ENCODE results near the gene VGLL4.
"Not testable (repeated sequence)": the region's sequence is repeated elsewhere in the genome, so short reads cannot be mapped to it uniquely, and the experiment has no call there.

The VGLL4 gene

DNA sequence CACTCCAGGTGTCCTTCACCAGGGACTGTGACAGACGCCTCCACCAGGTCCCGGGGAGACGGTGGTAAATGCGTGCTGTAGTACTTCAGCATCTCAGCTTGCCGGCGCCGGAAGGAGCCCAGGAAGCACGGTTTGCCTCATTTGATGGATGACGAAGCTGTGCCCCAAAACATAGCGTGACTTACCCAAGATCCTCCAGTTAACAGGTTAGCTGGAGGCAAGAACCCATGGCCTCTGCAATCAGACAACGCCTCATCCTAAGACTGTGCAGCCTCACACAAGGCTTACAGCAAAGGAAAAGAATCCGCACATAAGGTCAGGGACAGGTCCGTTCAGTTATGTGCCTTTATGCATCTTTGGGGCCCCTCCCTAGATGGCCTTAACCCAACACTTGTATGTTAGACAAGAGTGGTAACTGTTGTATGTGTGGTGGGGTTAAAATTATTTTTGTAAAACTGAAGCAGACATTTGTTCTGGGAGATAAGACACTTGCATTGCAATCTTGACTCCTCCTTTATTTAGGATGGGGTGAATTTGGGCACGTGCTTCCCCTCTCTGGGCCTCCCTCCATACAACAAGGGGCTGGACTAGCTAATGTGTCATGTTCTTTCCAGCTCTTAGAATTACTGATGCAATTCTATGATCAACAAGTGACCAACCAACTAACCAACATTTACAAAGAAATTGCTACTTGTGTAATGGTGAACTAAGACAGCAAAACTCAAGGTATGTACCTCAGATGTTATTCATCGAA, 39.4 kb downstream of the VGLL4 start:
- DNase-seq = no peak

GRCh38 chr3:11603628-11604027, 40.1 kb downstream of the VGLL4 start:
- no peak for DNase-seq

DNA sequence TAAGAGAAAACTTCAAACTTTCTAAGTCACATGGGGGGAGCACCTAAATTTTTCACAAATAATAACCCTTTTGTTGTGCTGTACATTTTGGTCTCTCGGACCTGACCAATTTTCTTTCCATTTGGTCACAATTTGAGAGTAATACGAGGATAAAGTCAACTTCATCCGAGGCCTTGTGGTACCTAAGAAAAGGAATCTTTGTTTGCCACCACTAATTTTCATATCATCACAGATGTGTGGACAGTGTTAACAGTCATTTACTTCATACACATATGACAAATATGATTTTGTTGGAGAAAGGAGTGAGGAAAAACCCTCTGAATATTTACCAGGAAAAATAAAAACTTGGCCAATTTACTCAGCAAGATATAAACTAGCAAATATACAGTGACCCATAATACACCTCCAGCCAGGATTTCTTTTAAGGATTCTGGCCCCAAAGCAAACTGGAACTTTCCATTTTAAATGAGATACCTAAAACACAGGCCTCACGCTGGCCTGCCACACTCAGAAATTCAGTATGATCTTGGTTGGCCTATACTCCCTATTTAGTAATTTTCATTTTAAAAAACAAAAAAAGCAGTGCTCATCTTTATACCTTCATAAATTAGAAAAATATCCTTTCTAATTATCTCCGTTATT, 40.7 kb downstream of the VGLL4 start:
- DNase-seq = no peak

- no peak for DNase-seq
These were observed 41.4 kb downstream of the VGLL4 start for GRCh38 chr3:11602239-11602840.

- DNase-seq = no peak
These were observed 42.1 kb downstream of the VGLL4 start for GRCh38 chr3:11601446-11602238.

GRCh38 chr3:11600501-11601282, 43.0 kb downstream of the VGLL4 start:
- DNase-seq = no peak

DNA sequence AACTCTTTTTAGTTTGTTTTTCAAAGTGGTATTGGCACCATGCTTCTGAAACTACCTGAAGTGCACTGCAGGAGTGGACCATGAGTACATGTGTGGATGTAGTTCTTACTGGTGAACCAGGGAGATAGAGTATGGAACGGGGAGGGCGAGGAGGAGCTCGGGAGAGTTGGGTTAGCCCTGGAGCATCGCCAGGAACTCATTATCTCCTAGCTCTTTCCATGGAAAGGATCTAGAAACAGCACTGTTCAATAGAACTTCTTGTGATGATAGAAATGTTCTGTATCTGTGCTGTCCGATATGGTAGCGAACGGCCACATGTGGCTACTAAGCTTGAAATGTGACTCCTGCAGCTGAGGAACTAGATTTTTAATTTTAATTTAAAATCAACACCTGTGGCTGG, 47.3 kb downstream of the VGLL4 start:
- DNase-seq = no peak

- DNase-seq = not testable (repeated sequence)
These were observed 48.7 kb downstream of the VGLL4 start for GRCh38 chr3:11595024-11595423.

- DNase-seq = no peak
These were observed 50.2 kb downstream of the VGLL4 start for GRCh38 chr3:11593318-11594034.

DNA sequence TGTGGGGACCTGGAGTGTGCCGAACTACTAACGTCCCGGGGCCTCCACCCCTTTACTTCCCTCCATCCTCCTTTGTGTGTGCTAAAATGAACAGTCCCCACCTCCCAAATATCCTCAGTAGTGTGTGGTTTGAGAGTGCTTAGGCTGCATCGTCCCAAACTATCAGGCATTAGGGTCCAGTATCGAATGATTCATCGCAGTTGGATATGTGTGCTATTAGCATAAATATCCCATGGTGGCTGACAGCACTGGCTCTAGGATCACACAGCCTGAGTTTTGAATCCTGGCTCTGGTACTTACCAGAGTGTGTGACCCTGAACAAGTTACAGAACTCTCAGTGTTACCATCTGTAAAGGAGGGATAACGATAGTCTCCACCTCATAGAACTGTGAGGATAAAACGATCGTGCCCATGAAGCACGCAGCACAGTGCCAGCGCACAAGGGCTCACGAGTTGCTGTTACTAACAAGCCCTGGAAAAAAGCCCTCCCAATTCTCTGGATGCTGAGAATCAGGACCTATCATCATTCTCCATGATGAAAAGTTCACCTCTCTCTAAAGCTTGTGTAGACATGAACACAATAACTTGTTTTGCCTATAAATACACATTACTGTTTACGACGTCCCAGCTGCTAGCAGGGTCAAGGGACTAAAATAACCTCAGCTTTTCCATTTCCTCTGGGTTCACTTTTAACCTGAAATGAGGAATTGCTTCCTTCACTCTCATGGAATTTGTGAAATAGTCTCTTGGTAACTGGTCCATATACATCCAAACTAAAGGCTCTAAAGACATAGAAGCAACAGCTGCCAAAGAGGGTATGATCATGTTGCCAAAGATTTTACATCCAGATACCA, 51.0 kb downstream of the VGLL4 start:
- no peak for DNase-seq

- no peak for DNase-seq
These were observed 52.1 kb downstream of the VGLL4 start for GRCh38 chr3:11591391-11592282.

DNA sequence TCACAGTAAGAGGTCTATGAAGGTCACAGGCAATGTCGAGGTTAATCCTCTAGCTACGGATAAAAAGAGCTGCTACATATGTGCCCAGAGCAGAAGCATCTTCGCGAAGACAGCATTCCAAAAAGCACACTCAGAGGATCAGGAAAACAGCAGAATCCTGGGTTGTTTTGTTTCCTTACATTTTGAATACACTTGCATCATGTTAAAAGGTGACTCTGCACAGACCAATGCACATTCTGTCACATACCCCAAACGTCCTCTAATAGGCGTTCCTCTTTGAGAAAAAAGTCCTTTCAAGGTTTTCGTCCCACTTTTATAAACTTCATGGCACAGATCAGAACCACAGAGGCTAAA, 52.7 kb downstream of the VGLL4 start:
- DNase-seq = no peak

GRCh38 chr3:11589706-11590105, 54.0 kb downstream of the VGLL4 start:
- no peak for DNase-seq

DNA sequence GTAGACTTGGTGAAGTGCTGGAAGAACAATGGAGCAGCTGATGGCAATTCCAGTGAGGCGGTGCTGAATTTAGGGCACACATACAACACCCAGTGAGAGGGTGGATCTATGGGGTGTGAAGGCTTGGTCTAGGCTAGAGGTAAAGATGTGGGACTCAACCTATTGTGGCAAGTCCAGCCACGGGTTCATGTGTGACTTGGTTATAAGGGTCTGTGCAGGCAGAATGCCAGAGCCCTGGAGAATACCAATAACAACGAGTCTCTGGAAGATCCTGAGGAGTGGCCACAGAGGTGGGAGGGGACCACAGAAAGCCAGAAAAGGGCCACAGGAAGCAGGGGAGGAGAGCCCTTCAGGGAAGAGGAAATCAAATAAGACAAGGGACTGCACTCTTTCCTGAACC, 55.0 kb downstream of the VGLL4 start:
- DNase-seq = no peak

DNA sequence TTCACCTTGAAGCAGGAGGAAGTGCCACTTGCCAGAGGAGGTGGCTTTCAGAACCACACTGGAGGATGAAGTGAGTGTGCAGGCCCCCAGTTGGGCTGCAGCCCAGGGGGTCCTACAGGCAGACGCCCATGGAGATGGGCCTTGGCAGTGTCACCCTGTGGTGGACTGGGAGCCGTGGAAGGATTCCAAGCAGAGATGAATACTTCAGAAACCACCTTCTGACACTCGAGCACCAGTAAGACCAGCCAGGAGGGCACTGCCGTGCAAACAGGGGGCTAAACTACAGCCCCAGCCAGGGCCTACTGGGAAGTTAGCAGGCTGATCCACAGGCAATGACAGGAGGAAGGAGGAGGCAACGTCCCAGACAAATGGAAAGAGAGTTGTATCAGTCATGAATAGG, 55.4 kb downstream of the VGLL4 start:
- no peak for DNase-seq

GRCh38 chr3:11587766-11588165, 55.9 kb downstream of the VGLL4 start:
- DNase-seq = no peak

DNA sequence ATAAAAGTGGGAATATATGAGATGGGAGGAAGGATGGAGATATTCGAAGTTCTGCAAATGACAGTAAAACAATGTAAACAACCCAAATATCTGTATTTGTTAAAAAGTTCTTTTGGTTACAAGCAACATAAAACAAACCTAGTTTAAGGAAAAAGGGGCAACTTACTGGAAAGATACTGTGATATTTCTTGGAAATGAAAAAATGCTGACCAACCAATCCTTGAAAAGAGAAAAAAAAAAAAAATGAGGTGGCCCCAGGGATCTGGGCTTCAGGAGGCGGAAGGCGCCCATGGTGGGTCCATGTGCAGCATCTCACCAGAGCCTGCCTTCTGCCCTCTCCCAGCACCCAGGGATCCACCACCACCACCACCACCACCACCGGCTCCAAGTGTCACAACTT, 59.1 kb downstream of the VGLL4 start:
- DNase-seq = no peak

- DNase-seq = no peak
These were observed 60.1 kb downstream of the VGLL4 start for GRCh38 chr3:11583638-11584046.

DNA sequence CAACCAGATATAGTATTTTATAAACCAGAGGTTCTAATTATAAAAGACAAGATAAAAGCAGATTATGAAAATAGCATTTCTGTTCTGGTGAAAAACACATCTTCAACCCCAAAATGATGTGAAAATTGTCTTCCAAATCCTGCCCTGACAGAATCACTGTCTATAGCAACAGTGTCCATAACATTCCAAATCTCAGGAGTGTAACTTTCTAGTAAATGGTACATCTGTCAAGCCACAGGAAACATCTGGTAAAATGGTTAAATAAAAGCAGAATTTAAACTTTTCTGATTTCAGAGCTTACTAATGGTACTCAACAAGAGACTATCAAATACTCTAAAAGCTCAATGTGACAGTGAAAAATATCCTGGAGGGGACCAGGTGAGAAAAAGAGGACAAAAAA, 60.5 kb downstream of the VGLL4 start:
- DNase-seq = no peak
